K562 (cell line): ENCODE measurements around the gene PRELID3B. TPM values are rescaled to one million over a fixed set of nuclear protein-coding genes. Genes with fewer than 3 reads are reported as not detected.

ENCODE experiments used
- ADNP ChIP-seq: fragments of 200-800 bp; sonication (Bioruptor generic); IDR thresholded peaks from 2 replicates; pipeline ENCODE4 v1.6.1; 2016; ENCODE audit warnings: missing genetic modification characterization, missing compliant biosample characterization
- CHD2 ChIP-seq: IDR thresholded peaks from 2 replicates; pipeline ENCODE4 v1.6.1; 2011; ENCODE audit warnings: low read depth, low read length
- CUX1 ChIP-seq: fragments of 200-800 bp; sonication (Bioruptor generic); IDR thresholded peaks from 2 replicates; pipeline ENCODE4 v1.6.1; 2016; ENCODE audit warnings: missing genetic modification characterization, missing compliant biosample characterization
- FOXA3 ChIP-seq, 2 experiments: fragments of 450-650 bp in 1 of 2; sonication (generic) in 1 of 2; formaldehyde crosslinking; IDR thresholded peaks in 1 of 2; conservative IDR thresholded peaks in 1 of 2; 2 replicates each; pipeline versions ENCODE4 v1.4.0 to v1.8.0; 2020 to 2022; ENCODE audit warnings: mild to moderate bottlenecking in 2 of 2, missing genetic modification reagents in 1 of 2
- HNRNPL ChIP-seq: fragments of 200-400 bp; formaldehyde crosslinking; IDR thresholded peaks from 2 replicates; pipeline ENCODE4 v1.6.1; 2017; ENCODE audit warnings: low read depth, mild to moderate bottlenecking, low read length
- PHF20 ChIP-seq: fragments of 450-650 bp; IDR thresholded peaks from 2 replicates; pipeline ENCODE4 v1.6.1; 2018; ENCODE audit not compliant: partially characterized antibody
- POLR2AphosphoS2 ChIP-seq: IDR thresholded peaks from 2 replicates; pipeline ENCODE4 v1.6.1; 2012; ENCODE audit warnings: low read length, improper control_type of control experiment
- SAFB2 ChIP-seq: fragments of 200-400 bp; formaldehyde crosslinking; IDR thresholded peaks from 2 replicates; pipeline ENCODE4 v1.6.1; 2018; ENCODE audit warnings: borderline replicate concordance, low read length, low read depth, moderate library complexity; ENCODE audit not compliant: severe bottlenecking
- SP1 ChIP-seq: sonication (generic); formaldehyde crosslinking; IDR thresholded peaks from 2 replicates; pipeline ENCODE4 v1.8.1; 2022; ENCODE audit warnings: mild to moderate bottlenecking, missing genetic modification reagents
- ZEB2 ChIP-seq: fragments of 450-650 bp; IDR thresholded peaks from 2 replicates; pipeline ENCODE4 v1.6.1; 2016
- ZNF740 ChIP-seq, 3 experiments: fragments of 200-800 bp in 1 of 3; sonication (Bioruptor generic) in 1 of 3; sonication (generic) in 1 of 3; formaldehyde crosslinking in 1 of 3; IDR thresholded peaks; 2 replicates each; pipeline versions ENCODE4 v1.6.1 to v1.8.0; 2016 to 2022; ENCODE audit warnings: mild to moderate bottlenecking in 2 of 3, missing compliant biosample characterization in 2 of 3, missing genetic modification characterization in 2 of 3, missing genetic modification reagents in 1 of 3
- polyA plus RNA-seq, 8 experiments: library from polyadenylated mRNA; depleted of rRNA in 4 of 8; stranded (reverse) in 5 of 8; unstranded in 3 of 8; fragments of >200 nt; fragmentation: Nextera tagmentation in 2 of 8; fragmentation: Illumina TruSeq in 1 of 8; extraction: Ambion mirVana in 2 of 8; extraction: Trizol in 1 of 8; gene quantifications; 2 replicates each; pipeline versions ENCODE4 v1.2.1 to v1.2.3, GENCODE V29; 2011 to 2014; ENCODE audit warnings: inconsistent platforms in 1 of 8, missing spikeins in 1 of 8
- total RNA-seq, 7 experiments: library from RNA; depleted of rRNA in 6 of 7; stranded (reverse); fragments of >200 nt in 6 of 7; fragmentation: Illumina TruSeq in 2 of 7; extraction: Trizol in 2 of 7; gene quantifications; 2 replicates each; pipeline versions ENCODE4 v1.2.1 to v1.2.3, GENCODE V29; 2011 to 2021; ENCODE audit warnings: low replicate concordance in 1 of 7
- TF ChIP-seq, protein P1 (sequence below): fragments of 450-650 bp; IDR thresholded peaks from 2 replicates; pipeline ENCODE4 v1.6.1; 2014; ENCODE audit warnings: low read depth, mild to moderate bottlenecking, moderate library complexity, borderline replicate concordance
- TF ChIP-seq, protein P2 (sequence below): sonication (generic); formaldehyde crosslinking; IDR thresholded peaks from 2 replicates; pipeline ENCODE4 v1.8.1; 2023; ENCODE audit warnings: mild to moderate bottlenecking, missing genetic modification reagents
- TF ChIP-seq, protein P3 (sequence below): fragments of 250-450 bp; sonication (Bioruptor Pico); IDR thresholded peaks from 2 replicates; pipeline ENCODE4 v1.6.1; 2021; ENCODE audit warnings: mild to moderate bottlenecking

The PRELID3B gene
- total and polyA plus RNA-seq, 9 of the 15 experiments (the other 6 are each of a cell fraction or from before 2014, with no cell fraction given) = 77.0 to 186 (median 101) TPM

DNA sequence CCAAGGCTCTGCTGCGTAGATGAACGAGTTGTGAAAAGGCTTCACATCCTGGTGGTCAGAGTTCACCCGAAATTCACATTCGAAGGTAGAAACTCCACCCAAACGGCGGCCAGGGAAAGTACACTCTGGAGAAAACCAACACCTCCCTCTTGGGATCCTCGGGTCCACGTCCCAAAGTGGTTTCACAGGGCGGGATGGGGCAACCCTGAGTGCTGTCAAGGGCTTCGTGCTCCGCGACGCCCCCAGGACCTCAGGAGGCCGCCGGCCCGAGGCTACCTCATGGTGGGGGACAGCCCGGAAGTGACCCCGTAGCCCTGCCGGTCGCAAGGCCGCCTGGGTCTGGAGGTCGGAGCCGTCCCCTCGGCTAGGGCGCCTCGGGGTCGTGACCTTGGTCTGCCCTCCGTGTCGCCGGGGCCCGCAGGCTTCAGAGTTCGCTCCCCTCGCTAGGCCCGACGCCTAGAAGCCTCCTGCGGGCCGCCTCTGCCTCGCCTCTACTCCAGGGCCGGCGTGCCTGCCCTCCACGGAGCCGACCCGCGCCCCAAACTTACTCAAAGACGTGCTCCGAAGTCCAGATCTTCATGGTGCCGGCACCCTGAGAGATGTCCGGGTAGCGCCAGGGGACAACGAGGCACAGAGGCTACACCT, at the start of gene PRELID3B (continued):
- TF ChIP-seq CUX1 = no peak
- TF ChIP-seq, protein P1, sequence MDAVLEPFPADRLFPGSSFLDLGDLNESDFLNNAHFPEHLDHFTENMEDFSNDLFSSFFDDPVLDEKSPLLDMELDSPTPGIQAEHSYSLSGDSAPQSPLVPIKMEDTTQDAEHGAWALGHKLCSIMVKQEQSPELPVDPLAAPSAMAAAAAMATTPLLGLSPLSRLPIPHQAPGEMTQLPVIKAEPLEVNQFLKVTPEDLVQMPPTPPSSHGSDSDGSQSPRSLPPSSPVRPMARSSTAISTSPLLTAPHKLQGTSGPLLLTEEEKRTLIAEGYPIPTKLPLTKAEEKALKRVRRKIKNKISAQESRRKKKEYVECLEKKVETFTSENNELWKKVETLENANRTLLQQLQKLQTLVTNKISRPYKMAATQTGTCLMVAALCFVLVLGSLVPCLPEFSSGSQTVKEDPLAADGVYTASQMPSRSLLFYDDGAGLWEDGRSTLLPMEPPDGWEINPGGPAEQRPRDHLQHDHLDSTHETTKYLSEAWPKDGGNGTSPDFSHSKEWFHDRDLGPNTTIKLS = no peak; the same call in 1 of the 2 replicates
- no peak for TF ChIP-seq SAFB2
- TF ChIP-seq CHD2 = no peak
- TF ChIP-seq ZNF740 (CRISPR knock-in tag; IDR thresholded peaks at IDR 0.05) = 0 out of 2 replicates have a peak, but pooled peaks have one; percentile 13
- TF ChIP-seq ZNF740 (tag; IDR thresholded peaks at IDR 0.05) = no peak
- TF ChIP-seq, protein P2, sequence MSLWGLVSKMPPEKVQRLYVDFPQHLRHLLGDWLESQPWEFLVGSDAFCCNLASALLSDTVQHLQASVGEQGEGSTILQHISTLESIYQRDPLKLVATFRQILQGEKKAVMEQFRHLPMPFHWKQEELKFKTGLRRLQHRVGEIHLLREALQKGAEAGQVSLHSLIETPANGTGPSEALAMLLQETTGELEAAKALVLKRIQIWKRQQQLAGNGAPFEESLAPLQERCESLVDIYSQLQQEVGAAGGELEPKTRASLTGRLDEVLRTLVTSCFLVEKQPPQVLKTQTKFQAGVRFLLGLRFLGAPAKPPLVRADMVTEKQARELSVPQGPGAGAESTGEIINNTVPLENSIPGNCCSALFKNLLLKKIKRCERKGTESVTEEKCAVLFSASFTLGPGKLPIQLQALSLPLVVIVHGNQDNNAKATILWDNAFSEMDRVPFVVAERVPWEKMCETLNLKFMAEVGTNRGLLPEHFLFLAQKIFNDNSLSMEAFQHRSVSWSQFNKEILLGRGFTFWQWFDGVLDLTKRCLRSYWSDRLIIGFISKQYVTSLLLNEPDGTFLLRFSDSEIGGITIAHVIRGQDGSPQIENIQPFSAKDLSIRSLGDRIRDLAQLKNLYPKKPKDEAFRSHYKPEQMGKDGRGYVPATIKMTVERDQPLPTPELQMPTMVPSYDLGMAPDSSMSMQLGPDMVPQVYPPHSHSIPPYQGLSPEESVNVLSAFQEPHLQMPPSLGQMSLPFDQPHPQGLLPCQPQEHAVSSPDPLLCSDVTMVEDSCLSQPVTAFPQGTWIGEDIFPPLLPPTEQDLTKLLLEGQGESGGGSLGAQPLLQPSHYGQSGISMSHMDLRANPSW = no peak
- TF ChIP-seq ZEB2 = no peak
- no peak for TF ChIP-seq HNRNPL
- no peak for TF ChIP-seq SP1 (CRISPR knock-in tag)
- TF ChIP-seq, protein P3, sequence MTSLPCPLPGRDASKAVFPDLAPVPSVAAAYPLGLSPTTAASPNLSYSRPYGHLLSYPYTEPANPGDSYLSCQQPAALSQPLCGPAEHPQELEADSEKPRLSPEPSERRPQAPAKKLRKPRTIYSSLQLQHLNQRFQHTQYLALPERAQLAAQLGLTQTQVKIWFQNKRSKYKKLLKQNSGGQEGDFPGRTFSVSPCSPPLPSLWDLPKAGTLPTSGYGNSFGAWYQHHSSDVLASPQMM (CRISPR knock-in tag) = no peak
- no peak for TF ChIP-seq POLR2AphosphoS2
- peak; percentile 65 for TF ChIP-seq PHF20
- peak in 1 of 2 experiments; percentile 62; a peak in 1 of 4 replicates for TF ChIP-seq FOXA3 (CRISPR knock-in tag; conservative IDR thresholded peaks at IDR 0.05 in 1 of 2, IDR thresholded peaks at IDR 0.05 in 1 of 2)
- no peak for TF ChIP-seq ADNP (tag)
